Esophagus squamous epithelium (tissue), 5 donors: Measurements from ENCODE around the gene SKAP1. TPM values are rescaled to one million over a fixed set of nuclear protein-coding genes. Genes with fewer than 3 reads are reported as not detected.

Experiments
- DNase-seq: peaks from one replicate; lab custom pipeline; 2025; lab: John Stamatoyannopoulos, UW
- H3K27ac ChIP-seq, 4 donors: fragments of 200-600 bp; sonication (generic); one replicate each; pipeline ENCODE4 v1.5.1; 2016 to 2019; ENCODE audit warnings: mild to moderate bottlenecking in 1 of 4
- H3K27me3 ChIP-seq, 4 donors: fragments of 200-600 bp; sonication (generic); 1 replicate in 3 of 4; 2 replicates in 1 of 4; pipeline versions ENCODE4 v1.5.1 to v1.6.0; 2017 to 2021; ENCODE audit warnings: antibody characterized with exemption in 1 of 4
- H3K36me3 ChIP-seq, 3 donors: fragments of 200-600 bp; sonication (generic); one replicate each; pipeline ENCODE4 v1.5.1; 2016 to 2019
- H3K4me1 ChIP-seq, 3 donors: fragments of 200-600 bp; sonication (generic); one replicate each; pipeline ENCODE4 v1.5.1; 2017 to 2019
- H3K4me3 ChIP-seq, 4 donors: fragments of 200-600 bp; sonication (generic); 1 replicate in 3 of 4; 2 replicates in 1 of 4; pipeline ENCODE4 v1.5.1; 2016 to 2019; ENCODE audit warnings: mild to moderate bottlenecking in 2 of 4, moderate library complexity in 1 of 4
- H3K9me3 ChIP-seq, 3 donors: fragments of 200-600 bp; sonication (generic); one replicate each; pipeline ENCODE4 v1.5.1; 2016 to 2019
- CTCF ChIP-seq, 6 experiments: fragments of 450-650 bp in 4 of 6; fragments of 200-600 bp in 2 of 6; sonication (generic) in 2 of 6; IDR thresholded peaks; one replicate each; pipeline ENCODE4 v1.5.1; 2016 to 2019; ENCODE audit warnings: antibody characterized with exemption in 6 of 6, mild to moderate bottlenecking in 4 of 6, moderate library complexity in 4 of 6
- POLR2A ChIP-seq, 4 donors: fragments of 450-650 bp; IDR thresholded peaks; one replicate each; pipeline ENCODE4 v1.6.1; 2017; ENCODE audit warnings: antibody characterized with exemption in 4 of 4, mild to moderate bottlenecking in 4 of 4, moderate library complexity in 3 of 4
- WGBS, 2 donors: methylation state at CpG; one replicate each; pipeline ENCODE4 v1.1.5; 2018; 5-methylcytosine and 5-hydroxymethylcytosine counted together
- intact Hi-C: fragments of 100-400 bp; cut with DNase I; formaldehyde crosslinking; loops from one replicate; pipeline ENCODE4 v1.15.0; 2022
- total RNA-seq, 4 donors: library from RNA; depleted of rRNA; stranded (reverse); fragments of >200 nt; gene quantifications; one replicate each; pipeline ENCODE4 v1.1.0, GENCODE V29; 2016
- donor health status: DM: yes; HTN: yes; CAD: no.

SKAP1 gene
- total RNA-seq, 4 donors from 2014 or later, result 0.83 to 5.1 (median 3.4) TPM; not detected in 1

GRCh38 chr17:48472411-48473281 is 42.6 kb upstream of the SKAP1 start:
- Histone ChIP-seq H3K36me3 (no peaks in the 10 kb centered on the region), H3K27me3 (peaks cover 0 to 56% (median 0%) of the 10 kb centered on the region in 4 donors), H3K9me3 (no peaks in the 10 kb centered on the region), H3K27ac (no peak overlapping the region), H3K4me3 (no peak overlapping the region), H3K4me1 (no peaks in the 10 kb centered on the region)
- 52 to 76% methylated on average over 6 of the region's 6 CpGs for WGBS, 2 donors
- no peak for DNase-seq
- intact Hi-C loops, result loop anchor here (10.0 kb wide), 1 partner anchor 98 kb away; no protein-coding TSS in a partner anchor
- no peak for TF ChIP-seq POLR2A (IDR thresholded peaks at IDR 0.05)
- no peak for TF ChIP-seq CTCF (IDR thresholded peaks at IDR 0.05)

GRCh38 chr17:48471817-48472410 is 41.9 kb upstream of the SKAP1 start:
- no peak overlapping the region for H3K27ac ChIP-seq

GRCh38 chr17:48470388-48471034 is 40.5 kb upstream of the SKAP1 start:
- Histone ChIP-seq H3K4me1 (no peaks in the 10 kb centered on the region), H3K9me3 (no peaks in the 10 kb centered on the region), H3K27ac (no peak overlapping the region), H3K27me3 (peaks cover 0 to 71% (median 0%) of the 10 kb centered on the region in 4 donors), H3K36me3 (no peaks in the 10 kb centered on the region), H3K4me3 (no peak overlapping the region)
- DNase-seq, result no peak
- intact Hi-C loops, result loop anchor here (10.0 kb wide), 1 partner anchor 96 kb away; no protein-coding TSS in a partner anchor
- 25 to 54% methylated on average over 5 to 6 of the region's 6 CpGs for WGBS, 2 donors
- TF ChIP-seq CTCF (IDR thresholded peaks at IDR 0.05) (no peak), POLR2A (IDR thresholded peaks at IDR 0.05) (no peak)

More at GRCh38 chr17:48471817-48472410, 41.9 kb upstream of the SKAP1 start:
- intact Hi-C loops, result loop anchor here (10.0 kb wide), 1 partner anchor 97 kb away; no protein-coding TSS in a partner anchor
- no peaks in the 10 kb centered on the region for H3K36me3 ChIP-seq
- WGBS, 2 donors, result 53 to 57% methylated on average over 5 to 8 of the region's 8 CpGs
- H3K27me3 ChIP-seq, result peaks cover 0 to 58% (median 0%) of the 10 kb centered on the region in 4 donors
- no peak for DNase-seq
- H3K4me3 ChIP-seq, result no peak overlapping the region
- no peaks in the 10 kb centered on the region for H3K4me1 ChIP-seq
- H3K9me3 ChIP-seq, result no peaks in the 10 kb centered on the region
- TF ChIP-seq CTCF (IDR thresholded peaks at IDR 0.05) (no peak), POLR2A (IDR thresholded peaks at IDR 0.05) (no peak)

GRCh38 chr17:48469227-48469626 is 39.2 kb upstream of the SKAP1 start:
- 78 to 87% methylated on average over 3 of the region's 3 CpGs for WGBS, 2 donors
- intact Hi-C loops, result no loop called here

More at GRCh38 chr17:48469227-48469626, 39.2 kb upstream of the SKAP1 start:
- H3K4me3 ChIP-seq, result no peak overlapping the region
- H3K36me3 ChIP-seq, result no peaks in the 10 kb centered on the region
- H3K9me3 ChIP-seq, result no peaks in the 10 kb centered on the region
- no peak for DNase-seq
- TF ChIP-seq CTCF (IDR thresholded peaks at IDR 0.05) (no peak), POLR2A (IDR thresholded peaks at IDR 0.05) (no peak)
- no peaks in the 10 kb centered on the region for H3K4me1 ChIP-seq
- H3K27me3 ChIP-seq, result peaks cover 0 to 80% (median 0%) of the 10 kb centered on the region in 4 donors
- H3K27ac ChIP-seq, result no peak overlapping the region
